Stimulated activated CD4-positive, alpha-beta T cell treated with anti-CD3 and anti-CD28 coated beads, Interleukin-4, amount 100 ng/mL, for 4 hours (primary cell): Measurements from ENCODE around the gene PLP2.
"Not testable (repeated sequence)": the region's sequence is repeated elsewhere in the genome, so short reads cannot be mapped to it uniquely, and the experiment has no call there.

Experiments
- DNase-seq, 2 experiments: peaks; one replicate each; pipeline ENCODE4 v3.0.0-alpha.2; 2020

The PLP2 gene, protein sequence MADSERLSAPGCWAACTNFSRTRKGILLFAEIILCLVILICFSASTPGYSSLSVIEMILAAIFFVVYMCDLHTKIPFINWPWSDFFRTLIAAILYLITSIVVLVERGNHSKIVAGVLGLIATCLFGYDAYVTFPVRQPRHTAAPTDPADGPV

DNA sequence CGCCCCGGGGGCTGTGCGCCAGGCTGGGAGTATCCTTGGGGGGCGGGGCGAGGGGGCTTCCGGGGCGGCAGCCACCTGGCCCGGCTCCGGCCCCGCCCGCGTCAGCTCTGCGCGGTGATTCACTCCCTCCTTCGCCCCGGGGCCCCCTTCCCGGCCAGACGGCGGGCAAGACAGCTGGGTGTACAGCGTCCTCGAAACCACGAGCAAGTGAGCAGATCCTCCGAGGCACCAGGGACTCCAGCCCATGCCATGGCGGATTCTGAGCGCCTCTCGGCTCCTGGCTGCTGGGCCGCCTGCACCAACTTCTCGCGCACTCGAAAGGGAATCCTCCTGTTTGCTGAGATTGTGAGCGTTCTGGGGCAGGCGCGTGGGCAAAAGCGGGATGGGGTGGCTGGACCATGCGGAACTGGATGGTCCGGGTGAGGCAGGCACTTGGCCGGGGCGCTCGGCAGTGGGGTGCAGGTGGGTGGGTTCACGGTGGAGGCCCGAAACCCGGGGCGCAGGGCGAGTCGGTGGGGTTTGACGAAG is at the start of gene PLP2:
PLP2 (plus strand) TSS at position 147 of the 528 bp plus-strand sequence; CDS start at position 250, 103 bp downstream.
- peak; percentile 70 to 77 for DNase-seq

DNA sequence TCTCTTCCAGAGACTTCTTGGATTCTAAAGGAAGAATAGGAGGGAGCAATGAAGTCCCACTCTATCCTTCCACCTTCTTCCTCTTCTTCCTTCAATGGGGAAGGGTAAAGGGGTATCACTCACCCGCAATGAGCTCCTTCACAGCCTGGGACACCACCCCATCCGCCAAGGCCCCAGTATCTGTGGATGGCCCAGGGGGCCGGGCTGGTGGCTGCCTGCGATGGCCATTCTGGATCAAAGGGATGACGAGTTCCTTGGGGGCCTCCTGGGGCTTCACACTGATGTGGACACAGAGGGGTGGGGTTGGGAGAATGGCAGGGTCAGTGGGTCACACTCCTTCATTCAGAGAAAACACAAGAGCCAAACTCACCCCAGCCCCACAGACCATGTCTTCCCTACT is 49.2 kb upstream of the PLP2 start:
- no peak for DNase-seq

DNA sequence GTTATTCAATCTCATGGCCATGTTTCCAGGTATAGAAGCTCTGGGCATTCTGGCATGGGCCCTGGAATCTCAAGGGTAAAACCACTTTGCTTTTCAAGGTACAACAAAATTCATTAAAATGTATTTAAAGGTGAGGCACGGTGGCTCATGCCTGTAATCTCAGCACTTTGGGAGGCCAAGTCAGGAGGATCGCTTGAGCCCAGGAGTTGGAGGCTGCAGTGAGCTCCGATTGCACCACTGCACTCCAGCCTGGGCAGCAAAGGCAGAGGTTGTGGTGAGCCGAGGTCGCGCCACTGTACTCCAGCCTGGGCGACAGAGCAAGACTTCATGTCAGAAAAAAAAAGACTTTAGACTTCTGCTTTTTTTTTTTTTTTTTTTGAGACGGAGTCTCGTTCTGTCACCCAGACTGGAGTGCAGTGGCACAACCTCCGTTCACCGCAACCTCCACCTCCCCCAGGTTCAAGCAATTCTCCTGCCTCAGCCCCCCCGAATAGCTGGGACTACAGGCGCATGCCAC is 43.9 kb upstream of the PLP2 start:
- DNase-seq = not testable (repeated sequence)

DNA sequence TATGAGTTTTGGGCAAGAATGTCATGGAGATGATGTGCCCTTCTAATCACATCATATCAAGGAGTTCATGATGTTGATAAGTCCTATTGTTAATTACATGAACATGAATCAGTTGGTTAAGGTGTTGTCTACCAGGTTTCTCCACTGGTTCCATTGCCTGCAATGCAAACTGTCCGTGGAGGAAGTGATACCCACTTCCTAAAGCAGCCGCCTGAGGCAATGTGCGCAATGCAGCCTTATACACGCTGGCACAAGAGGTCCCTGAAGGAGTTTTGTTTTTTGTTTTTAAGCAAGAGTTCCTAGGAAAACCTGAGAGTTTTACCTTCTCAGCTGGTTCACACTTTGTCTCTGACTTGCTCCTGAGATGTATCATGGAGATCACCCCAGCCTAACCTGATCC is 42.3 kb upstream of the PLP2 start:
- DNase-seq = no peak

DNA sequence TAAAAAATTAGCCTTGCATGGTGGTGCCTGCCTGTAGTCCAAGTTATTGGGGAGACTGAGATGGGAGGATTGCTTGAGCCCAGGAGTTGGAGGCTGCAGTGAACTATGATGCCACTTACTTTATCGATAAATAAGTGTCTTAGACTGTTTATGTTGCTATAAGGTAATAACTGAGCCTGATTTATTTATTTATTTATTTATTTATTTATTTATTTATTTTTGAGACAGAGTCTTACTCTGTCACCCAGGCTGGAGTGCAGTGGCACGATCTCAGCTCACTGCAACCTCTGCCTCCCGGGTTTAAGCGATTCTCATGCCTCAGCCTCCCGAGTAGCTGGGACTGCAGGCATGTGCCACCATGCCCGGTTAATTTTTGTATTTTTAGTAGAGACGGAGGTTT is 39.4 kb upstream of the PLP2 start:
- not testable (repeated sequence) for DNase-seq

DNA sequence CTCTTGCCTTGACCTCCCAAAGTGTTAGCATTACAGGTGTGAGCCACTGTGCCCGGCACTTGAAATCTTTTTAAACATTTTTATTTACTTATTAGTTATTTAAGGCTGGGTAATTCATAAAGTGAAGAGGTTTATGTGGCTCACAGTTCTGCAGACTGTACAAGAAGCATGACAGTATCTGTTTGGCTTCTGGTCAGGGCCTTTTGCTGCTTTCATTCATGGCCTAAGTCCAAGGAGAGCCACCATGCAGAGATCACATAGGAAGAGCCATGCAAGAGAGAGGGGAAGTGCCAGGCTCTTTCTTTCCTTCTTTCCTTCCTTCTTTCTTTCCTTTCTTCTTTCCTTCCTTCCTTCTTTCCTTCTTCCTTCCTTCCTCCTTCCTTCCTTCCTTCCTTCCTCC is 37.9 kb upstream of the PLP2 start:
- no peak for DNase-seq

DNA sequence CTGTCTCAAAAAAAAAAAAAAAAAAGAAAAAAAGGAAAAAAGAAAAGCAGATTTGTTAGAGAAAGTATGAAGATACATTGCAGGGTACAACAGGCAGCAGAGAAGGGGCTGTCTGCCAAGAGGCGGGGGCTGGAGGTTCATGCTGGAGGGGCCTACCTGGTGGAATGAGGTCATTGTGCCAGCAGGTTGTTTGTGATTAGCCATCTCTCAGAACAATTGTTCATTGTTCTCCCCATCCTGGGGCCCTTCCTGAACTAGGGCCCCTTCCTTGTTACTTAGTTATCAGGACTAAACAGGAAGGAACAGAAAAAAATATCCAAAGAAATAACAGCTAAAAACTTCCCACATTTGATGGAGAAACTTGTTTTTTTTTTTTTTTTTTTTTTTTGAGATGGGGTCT is 34.2 kb upstream of the PLP2 start:
- DNase-seq = no peak

DNA sequence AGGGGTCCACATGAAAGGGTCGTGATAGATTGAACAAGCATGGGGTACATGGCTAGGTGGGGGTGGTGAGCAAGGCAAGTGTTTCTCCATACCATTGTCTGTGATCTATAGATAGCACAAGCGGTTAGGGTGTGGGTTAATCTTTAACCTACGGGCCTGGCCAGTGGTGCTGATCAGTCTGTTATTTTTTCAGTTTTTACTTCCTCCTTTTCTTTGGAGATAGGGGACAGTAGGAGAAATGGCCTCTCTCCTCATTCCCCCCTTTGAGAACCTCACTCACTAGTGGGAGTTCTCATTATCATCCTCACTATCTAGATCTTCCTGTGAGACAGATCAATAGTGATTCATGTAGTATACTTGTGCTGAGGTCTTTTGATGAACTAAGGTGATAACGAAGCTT is 32.0 kb upstream of the PLP2 start:
- DNase-seq = no peak

DNA sequence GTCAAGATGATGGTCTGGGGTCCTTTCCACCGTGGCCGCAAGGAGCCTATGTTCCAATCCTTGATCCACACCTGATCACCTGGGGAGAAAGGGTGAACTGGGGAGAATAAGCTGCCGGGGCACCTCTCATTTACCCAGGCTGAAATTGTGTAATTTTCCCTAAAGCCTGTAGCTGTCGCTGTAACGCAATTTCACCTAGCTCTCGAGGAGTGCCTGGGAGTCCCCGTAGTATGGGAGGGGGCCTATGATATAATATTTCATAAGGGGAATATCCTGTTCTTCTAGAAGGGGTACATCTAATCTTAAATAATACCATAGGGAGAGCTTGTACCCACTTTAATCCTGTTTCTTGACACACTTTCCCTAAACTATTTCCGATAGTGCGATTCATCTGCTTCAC is 29.4 kb upstream of the PLP2 start:
- not testable (repeated sequence) for DNase-seq

DNA sequence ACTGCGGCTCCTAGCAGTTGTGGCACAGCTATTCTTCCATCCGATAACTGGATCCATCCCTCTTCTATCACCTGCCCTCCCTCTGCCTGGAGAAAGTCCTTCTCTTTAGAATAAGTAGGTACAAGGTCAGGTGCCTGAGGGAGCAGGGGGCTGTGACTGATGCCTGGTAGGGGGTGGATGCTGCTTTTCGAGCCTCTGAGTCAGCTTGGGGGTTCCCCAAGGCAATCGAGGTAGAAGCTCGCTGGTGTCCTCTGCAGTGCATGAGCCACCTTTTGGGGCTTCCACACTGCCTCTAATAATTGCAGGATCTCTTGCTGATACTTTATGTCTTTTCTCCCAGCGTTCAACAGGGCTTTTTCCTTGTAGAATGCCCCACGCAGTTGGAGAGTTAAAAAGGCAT is 28.5 kb upstream of the PLP2 start:
- DNase-seq = peak in 1 of 2 experiments; percentile 5

DNA sequence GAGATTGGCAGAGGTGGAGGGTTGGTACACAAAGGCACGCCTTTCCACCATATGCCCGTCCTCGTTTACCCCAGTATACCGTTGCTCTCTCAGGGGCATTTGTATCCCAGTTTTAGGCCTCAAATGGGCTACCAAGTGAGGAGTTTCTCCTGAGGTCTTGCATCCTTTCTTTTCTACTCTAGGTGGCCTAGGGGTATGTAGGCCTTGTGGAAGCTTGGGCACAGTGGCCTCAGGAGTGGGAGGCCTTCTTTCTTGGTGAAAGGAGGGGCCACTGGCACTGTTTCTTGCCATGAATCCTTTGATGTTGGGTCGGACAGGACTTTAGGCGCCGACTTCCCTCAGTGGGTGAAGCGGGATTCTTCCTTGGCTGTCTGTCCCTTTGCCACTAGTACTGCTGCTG is 24.4 kb upstream of the PLP2 start:
- no peak for DNase-seq

DNA sequence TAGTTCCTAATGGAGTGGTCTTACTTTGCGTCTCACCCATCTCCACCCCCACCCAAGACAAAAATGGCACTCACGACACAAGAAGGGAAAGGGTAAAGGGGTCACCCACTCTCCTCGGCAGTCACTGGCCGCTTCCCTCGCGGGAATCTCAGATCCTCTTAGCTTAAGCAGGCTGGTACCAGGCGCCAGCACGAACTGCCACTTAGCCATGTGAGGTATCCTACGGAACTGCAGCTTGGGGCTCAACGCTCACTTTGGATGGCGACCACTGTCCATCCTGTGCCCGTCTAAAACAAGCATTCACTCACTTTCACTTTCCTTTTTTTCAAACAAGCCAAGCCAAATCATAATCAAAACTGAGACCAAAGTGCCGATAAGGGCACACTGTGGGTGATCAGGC is 23.8 kb upstream of the PLP2 start:
- DNase-seq = no peak

DNA sequence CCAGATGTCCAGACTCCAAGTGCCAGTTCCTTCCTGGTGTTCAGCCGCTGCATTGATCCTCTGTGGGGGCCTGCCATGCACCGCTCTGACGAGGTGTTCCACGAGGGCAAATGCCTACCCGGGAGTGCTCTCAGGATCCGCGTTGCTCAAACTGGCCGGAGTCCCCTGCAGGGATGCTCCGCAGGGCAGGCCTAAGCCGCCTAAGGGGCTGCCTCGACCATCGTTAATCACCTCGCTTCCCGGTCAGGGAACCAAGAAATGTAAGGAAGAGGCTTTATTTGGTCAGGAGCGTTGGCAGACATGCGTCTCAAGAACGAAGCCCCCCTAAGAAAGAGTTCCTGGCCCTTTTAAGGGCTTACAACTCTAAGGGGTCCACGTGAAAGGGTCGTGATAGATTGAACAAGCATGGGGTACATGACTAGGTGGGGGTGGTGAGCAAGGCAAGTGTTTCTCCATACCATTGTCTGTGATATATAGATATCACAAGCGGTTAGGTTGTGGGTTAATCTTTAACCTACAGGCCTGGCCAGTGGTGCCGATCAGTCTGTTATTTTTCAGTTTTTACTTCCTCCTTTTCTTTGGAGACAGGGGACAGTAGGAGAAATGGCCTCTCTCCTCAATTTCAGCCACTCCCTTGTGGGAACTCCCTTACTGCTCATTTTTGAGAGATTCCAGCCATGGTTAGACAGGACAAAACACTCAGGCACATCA is 23.2 kb upstream of the PLP2 start:
- not testable (repeated sequence) for DNase-seq

DNA sequence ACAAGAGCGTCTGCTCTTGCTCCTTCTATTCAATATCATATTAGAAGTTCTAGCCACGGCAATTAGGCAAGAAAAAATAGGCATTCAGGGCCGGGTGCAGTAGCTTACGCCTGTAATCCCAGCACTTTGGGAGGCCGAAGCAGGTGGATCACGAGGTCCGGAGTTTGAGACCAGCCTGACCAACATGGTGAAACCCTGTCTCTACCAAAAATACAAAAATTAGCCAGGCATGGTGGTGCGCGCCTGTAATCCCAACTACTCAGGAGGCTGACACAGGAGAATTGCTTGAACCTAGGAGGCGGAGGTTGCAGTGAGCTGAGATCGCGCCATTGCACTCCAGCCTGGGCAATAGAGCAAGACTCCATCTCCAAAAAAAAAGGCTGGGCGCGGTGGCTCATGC is 22.4 kb upstream of the PLP2 start:
- not testable (repeated sequence) for DNase-seq

DNA sequence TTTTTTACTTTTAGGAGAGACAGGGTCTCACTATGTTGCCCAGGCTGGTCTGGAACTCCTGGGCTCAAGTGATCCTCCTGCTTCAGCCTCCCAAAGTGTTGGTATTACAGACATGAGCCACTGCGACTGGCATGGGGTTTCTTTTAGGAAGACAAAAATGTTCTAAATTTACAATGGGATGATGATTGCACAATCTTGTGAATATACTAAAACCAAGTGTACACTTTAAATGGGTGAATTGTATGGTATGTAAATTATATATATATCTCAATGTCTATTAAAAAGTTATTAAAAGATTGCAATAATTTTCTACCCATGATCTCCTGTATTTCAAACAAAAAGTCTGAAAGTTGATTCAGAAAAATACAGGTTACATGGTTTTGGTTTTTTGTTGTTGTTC is 18.2 kb upstream of the PLP2 start:
- no peak for DNase-seq

DNA sequence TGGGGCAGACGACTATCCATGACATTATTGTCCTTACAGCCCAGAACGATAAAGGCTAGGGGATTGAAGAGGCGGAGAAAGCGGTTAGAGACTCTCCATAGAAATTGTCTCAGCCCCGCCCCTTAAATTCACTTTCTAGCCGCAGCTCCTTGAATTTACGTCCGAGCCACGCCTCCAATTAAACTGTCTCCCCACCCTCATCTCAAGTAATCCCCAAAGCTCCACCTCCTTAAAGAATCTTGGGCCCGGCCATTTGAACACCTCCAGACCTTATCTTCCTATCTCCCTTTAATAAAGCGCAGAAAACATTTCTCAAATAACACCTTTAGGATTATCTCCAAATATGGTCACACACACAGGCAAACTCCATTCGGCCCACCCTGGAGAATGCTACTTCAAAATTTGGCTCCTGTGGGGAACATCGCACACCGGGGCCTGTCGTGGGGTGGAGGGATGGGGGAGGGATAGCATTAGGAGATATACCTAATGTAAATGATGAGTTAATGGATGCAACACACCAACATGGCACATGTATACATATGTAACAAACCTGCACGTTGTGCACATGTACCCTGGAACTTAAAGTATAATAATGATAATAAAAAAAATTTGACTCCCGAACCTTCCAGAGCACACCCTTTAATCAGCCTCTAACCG is 16.3 kb upstream of the PLP2 start:
- DNase-seq = peak in 1 of 2 experiments; percentile 21

DNA sequence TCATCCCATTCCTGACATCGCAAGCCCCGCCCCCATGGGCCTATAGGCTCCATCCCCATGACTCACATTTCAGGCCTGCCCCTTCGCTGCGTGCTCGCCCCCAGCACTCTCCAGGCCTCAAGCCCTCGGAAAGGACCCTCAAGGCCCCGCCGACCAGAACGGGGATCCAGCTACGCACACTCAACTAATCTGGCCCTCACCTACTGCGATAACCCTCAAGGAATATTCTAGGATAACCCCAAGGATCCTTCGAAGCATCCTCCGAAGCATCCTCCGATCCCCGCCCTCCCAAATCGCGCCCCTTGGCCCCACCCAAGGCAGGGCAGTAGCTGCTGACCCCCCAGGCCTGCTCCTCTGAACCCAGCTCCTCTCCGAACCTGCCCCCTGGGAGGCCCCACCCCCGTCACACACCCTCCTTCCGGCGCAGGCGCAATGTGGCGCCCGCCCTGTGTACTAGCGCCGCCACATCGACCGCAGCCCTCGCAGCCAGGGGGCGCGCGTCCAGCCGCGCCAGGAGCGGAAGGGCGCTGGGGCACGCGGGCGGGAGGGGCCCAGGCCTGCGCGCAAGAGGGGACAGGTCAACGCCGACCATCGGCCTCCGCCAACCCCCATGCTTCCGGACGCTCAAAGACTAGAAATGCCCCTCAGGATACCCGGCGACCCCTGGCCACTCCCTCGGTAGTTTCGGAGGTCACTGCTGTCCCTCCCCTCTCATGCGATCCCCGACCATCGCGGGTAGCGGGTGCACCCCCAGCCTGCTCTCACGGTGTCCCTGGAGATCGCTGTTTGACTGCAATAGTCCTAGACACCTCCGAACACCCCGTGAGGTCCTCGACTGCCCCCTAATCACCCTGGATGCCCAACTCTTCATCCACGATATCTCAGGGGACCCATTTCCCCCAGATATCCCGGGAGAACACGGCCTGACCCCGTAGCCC is 15.5 kb upstream of the PLP2 start:
- DNase-seq = peak; percentile 80 to 83

DNA sequence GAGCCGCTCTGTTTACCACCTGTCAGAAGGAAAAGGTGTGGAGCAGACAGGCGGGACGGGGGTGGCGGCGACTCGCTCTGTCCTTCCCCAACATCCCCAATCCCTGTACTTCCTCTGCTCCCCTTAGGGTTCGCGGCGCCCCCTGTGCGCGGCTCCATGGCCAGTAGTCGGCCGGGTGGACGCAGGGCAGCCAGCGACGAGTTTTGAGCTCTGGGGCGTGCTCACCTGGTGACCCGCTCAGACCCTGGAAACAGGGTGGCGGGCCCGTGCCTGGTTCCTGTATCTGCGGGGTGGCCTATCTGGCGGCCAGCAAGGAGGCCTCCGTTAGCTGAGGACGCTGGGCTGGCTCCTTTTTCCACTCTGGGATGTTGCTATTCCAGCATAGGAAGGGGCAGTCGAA is 14.5 kb upstream of the PLP2 start:
- no peak for DNase-seq

DNA sequence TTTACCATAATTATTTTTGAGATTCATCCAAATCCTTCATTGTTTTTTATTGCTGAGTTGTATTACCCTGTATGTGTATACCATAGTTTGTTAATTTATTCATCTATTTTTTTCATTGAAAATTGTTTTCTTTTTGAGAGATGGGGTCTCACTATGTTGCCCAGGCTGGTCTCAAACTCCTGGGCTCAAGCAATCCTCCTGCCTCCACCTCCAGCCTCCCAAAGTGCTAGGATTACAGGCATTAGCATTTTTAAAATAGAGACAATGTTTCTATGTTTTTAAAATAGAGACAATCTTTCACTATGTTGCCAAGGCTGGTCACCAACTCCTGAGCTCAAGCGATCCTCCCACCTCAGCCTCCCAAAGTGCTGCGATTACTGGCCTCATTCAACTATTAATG is 10.8 kb upstream of the PLP2 start:
- no peak for DNase-seq

DNA sequence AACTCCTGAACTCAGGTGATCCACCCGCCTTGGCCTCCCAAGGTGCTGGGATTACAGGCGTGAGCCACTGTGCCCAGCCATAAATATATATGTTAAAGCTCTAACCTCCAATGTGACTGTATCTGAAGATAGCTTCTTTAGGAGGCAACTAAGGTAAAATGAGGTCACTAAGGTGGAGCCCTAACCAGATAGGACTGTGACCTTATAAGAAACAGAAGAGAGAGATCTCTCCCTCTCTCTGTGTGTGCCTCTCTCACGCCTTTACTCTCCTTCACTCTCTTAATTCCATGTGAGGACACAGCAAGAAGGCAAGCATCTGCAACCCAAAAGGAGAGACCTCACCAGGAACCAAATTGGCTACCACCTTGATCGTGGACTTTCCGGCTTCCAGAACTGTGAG is 10.1 kb upstream of the PLP2 start:
- no peak for DNase-seq

DNA sequence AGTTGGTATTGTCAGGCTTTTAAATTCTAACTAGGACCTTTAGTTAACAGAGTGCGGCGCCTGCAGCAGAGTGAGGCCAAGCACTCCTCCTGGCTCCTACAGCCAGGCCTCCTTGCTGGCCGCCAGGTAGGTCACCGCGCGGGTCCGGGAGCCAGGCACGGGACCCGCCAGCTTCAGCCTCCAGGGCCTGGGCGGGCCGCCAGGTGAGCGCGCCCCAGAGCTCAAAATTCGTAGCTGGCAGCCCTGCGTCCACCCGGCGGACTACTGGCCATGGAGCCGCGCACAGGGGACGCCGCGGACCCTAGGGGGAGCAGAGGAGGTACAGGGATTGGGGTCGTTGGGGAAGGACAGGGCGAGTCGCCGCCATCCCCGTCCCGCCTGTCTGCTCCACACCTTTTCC is 9.1 kb upstream of the PLP2 start, which contains the start of gene MAGIX:
MAGIX (plus strand) TSS at position 139 of the 400 bp plus-strand sequence; CDS start at position 271, 132 bp downstream.
- no peak for DNase-seq
